Cardiac ventricle fibroblast (primary cell): Measurements from ENCODE around the gene UBE2V1. TPM values are rescaled to one million over a fixed set of nuclear protein-coding genes. Genes with fewer than 3 reads are reported as not detected.

ENCODE experiments used
- total RNA-seq: library from RNA; depleted of rRNA; stranded (reverse); fragments of >200 nt; gene quantifications from 2 replicates; pipeline ENCODE4 v1.2.3, GENCODE V29; 2015

Gene UBE2V1
- 62.2 and 75.9 TPM in 2 replicates for total RNA-seq

GRCh38 chr20:50112512-50113419, at the start of gene UBE2V1:
Gene UBE2V1 (minus strand): TSS chr20:50113150. CDS start chr20:50113128, 22 bp downstream.

GRCh38 chr20:50153500-50154377, 40.8 kb upstream of the UBE2V1 start, which contains the start of gene PEDS1:
Gene PEDS1 (minus strand): TSS chr20:50153723. CDS start chr20:50153637, 86 bp downstream.

Other genes starting within 250 kb of the UBE2V1 start
- 3.3 TPM in 2 replicates for gene SPATA2, start 197.6 kb downstream of the UBE2V1 start, total RNA-seq
- 84.6 and 128 TPM in 2 replicates for gene RNF114, start 176.8 kb downstream of the UBE2V1 start, total RNA-seq
- gene SNAI1, start 130.2 kb downstream of the UBE2V1 start, total RNA-seq = 3.7 and 5.1 TPM in 2 replicates
- gene PEDS1, start 40.6 kb upstream of the UBE2V1 start, total RNA-seq = 34.6 and 34.8 TPM in 2 replicates
- 56.4 and 64.3 TPM in 2 replicates for gene CEBPB, start 77.7 kb upstream of the UBE2V1 start, total RNA-seq